HEK293 (cell line): ENCODE data around the gene SSTR5.

Experiments
- CTCF ChIP-seq: fragments of 450-650 bp; formaldehyde crosslinking; IDR thresholded peaks from 2 replicates; pipeline ENCODE4 v1.5.1; 2016; ENCODE audit warnings: missing biosample characterization, missing genetic modification characterization
- HOXA7 ChIP-seq: sonication (generic); formaldehyde crosslinking; IDR thresholded peaks from 2 replicates; pipeline ENCODE4 v1.8.1; 2022; ENCODE audit warnings: missing genetic modification reagents, borderline replicate concordance
- HOXD13 ChIP-seq: sonication (generic); formaldehyde crosslinking; IDR thresholded peaks from 2 replicates; pipeline ENCODE4 v1.8.0; 2022; ENCODE audit warnings: missing genetic modification reagents, borderline replicate concordance
- ZNF221 ChIP-seq: fragments of 450-650 bp; formaldehyde crosslinking; IDR thresholded peaks from 2 replicates; pipeline ENCODE4 v1.5.1; 2017; ENCODE audit warnings: missing biosample characterization, missing genetic modification characterization, borderline replicate concordance
- ZNF362 ChIP-seq: fragments of 450-650 bp; formaldehyde crosslinking; IDR thresholded peaks from 2 replicates; pipeline ENCODE4 v1.5.1; 2016; ENCODE audit warnings: missing biosample characterization, missing genetic modification characterization

GRCh38 chr16:1044460-1045309 is 27.9 kb upstream of the SSTR5 start:
- TF ChIP-seq ZNF221 (tag by site-specific recombination) (no peak), ZNF362 (tag by site-specific recombination) (no peak), HOXD13 (no peak), CTCF (tag by site-specific recombination) (no peak), HOXA7 (CRISPR knock-in tag) (no peak)
